Activated naive CD8-positive, alpha-beta T cell treated with anti-CD3 and anti-CD28 coated beads, Interleukin-2, amount 50 U/mL, for 24 hours (primary cell): ENCODE measurements around the gene C2orf74.
A peak's percentile ranks its signal among the peaks of the same experiment; 100 is the strongest.
"Not testable (repeated sequence)": the region's sequence is repeated elsewhere in the genome, so short reads cannot be mapped to it uniquely, and the experiment has no call there.

ENCODE experiments used
- ATAC-seq: fragments of 150-1000 bp; cut with Tn5 transposase; one replicate; pipeline ENCODE4 v1.10.0; 2021
- DNase-seq: peaks from one replicate; pipeline ENCODE4 v3.0.0; 2021
- H3K27ac Mint-ChIP-seq: one replicate; pipeline ENCODE4 v1.8.0; 2021; ENCODE audit warnings: mild to moderate bottlenecking, mixed read lengths
- H3K27me3 Mint-ChIP-seq: one replicate; pipeline ENCODE4 v1.8.0; 2021; ENCODE audit warnings: mixed read lengths
- H3K36me3 Mint-ChIP-seq: one replicate; pipeline ENCODE4 v1.8.0; 2021; ENCODE audit warnings: low read depth, mixed read lengths
- H3K4me1 Mint-ChIP-seq: one replicate; pipeline ENCODE4 v1.8.0; 2021; ENCODE audit warnings: mixed read lengths
- H3K4me3 Mint-ChIP-seq: one replicate; pipeline ENCODE4 v1.8.0; 2021; ENCODE audit warnings: mild to moderate bottlenecking, moderate library complexity, mixed read lengths
- H3K9me3 Mint-ChIP-seq: one replicate; pipeline ENCODE4 v1.8.0; 2021; ENCODE audit warnings: mixed read lengths

The C2orf74 gene

DNA sequence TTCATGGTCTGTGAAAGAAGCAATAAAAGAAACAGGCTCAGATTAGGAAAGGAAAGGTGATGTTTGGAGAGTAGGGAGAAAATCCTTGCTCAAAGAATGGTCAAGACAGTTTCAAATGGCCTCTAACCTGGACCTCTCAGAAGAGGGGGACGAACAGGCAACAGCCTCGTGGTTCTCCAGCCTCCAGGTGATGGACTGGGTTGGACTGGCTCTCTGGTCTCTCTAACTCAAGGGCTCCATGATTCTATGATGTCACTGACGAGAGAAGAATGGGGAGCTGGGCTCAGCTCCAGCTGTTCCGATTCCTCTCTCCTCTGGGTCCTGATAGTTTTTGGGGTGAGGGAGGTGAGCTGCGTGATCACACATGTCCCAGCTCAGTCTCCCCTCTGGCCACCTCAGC, at the start of gene C2orf74:
C2orf74 (plus strand) TSS at position 301 of the 400 bp plus-strand sequence. CDS start 327 bp downstream, outside the sequence.
- no peak for ATAC-seq
- H3K36me3 Mint-ChIP-seq, result peaks cover 32% of the 10 kb centered on the region
- no peak within 1 kb of the TSS for H3K27ac Mint-ChIP-seq
- no peaks in the 10 kb centered on the region for H3K27me3 Mint-ChIP-seq
- H3K9me3 Mint-ChIP-seq, result no peaks in the 10 kb centered on the region
- no peaks in the 10 kb centered on the region for H3K4me1 Mint-ChIP-seq
- DNase-seq, result no peak
- H3K4me3 Mint-ChIP-seq, result no peak within 1 kb of the TSS

DNA sequence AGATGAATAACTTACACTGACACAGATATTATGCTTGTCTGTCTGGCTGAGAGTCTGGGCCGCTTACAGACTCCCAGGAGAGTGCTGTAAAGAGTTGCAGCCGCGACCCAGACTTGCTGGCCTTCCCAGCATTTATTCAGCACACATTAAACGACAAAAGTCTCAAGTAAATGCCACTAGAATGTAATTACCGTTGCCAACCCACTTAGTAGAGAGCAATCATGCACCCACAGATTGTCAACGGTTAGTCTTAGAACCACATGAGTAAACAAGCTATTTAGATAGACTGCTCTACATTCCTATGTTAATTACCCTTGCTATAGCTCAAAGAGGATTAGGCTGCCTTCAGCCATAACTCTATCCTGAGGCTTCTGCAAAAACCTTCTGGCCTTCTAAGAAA, 47.8 kb upstream of the C2orf74 start:
- Mint-ChIP-seq H3K27ac (no peak overlapping the region), H3K9me3 (peaks cover 14% of the 10 kb centered on the region), H3K36me3 (peaks cover 6% of the 10 kb centered on the region), H3K27me3 (no peaks in the 10 kb centered on the region), H3K4me1 (peaks cover 12% of the 10 kb centered on the region), H3K4me3 (no peak overlapping the region)
- ATAC-seq, result no peak
- DNase-seq, result no peak

DNA sequence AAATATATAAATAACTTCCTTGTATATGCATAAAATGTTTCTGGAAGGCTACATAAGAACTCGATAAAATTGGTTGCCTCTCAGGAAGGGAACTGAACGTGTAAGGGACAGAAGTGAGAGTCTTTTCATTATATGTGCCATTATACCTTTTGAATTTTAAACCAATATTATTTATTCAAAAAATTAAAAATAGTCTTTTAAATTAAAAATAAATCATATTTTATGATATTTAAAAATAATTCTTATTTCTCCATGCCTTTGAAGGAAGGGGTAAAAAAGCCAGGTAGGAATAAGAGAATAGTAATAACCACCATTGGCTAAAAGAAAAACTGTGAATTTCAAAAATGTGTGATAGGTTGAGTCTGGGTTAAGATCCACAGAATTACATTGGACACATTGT, 45.7 kb upstream of the C2orf74 start:
- no peak overlapping the region for H3K4me3 Mint-ChIP-seq
- no peak for ATAC-seq
- peaks cover 12% of the 10 kb centered on the region for H3K4me1 Mint-ChIP-seq
- peaks cover 14% of the 10 kb centered on the region for H3K9me3 Mint-ChIP-seq
- no peak for DNase-seq
- peaks cover 6% of the 10 kb centered on the region for H3K36me3 Mint-ChIP-seq
- no peak overlapping the region for H3K27ac Mint-ChIP-seq
- no peaks in the 10 kb centered on the region for H3K27me3 Mint-ChIP-seq

DNA sequence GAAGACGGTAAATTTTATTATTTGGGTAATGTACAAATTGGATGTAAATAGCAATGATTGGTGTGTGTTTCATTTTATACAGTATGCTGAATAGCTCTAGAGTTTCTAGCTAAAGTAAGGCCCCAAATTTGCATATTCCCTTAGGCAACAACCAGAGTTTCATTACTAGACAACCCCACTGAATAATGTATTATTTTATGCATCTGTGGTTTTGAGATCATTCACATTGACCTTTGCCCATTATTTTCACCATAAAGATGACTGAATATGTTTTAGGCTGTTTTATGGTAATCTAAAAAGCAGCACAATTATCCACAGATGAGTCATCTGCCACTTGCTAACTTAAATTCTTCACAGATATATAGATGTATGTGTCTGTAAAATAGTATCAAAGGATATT, 44.5 kb upstream of the C2orf74 start:
- ATAC-seq (peak; percentile 98), DNase-seq (no peak)
- no peaks in the 10 kb centered on the region for H3K27me3 Mint-ChIP-seq

DNA sequence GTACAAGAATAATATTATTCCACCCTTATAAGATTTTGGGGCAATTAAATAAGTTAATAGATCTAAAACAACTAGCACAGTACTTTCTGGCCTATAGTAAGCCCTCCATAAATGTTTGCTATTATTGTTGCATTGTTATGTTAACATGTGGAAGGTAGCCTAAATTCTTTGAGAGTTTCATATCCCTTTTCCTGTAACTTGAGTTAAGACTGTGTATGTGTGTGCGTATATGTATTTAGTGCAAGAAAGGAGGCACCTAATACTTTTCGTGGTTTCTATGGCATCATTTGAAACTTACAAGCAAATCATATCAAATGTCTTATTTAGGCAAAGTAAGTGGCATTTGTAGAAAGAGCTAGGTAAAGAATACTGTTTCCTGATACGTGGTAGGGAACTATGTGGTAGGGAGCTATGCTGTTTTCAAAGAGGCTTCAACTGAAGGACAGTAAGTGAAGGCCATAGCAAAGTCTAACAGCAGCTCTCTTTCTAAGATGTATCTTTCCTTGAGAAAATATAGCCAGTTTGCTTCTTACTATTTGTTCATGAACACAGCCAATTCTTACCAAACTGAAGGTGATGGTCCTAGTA, 36.8 kb upstream of the C2orf74 start:
- peaks cover 5% of the 10 kb centered on the region for H3K9me3 Mint-ChIP-seq
- H3K36me3 Mint-ChIP-seq, result no peaks in the 10 kb centered on the region
- H3K4me3 Mint-ChIP-seq, result no peak overlapping the region
- DNase-seq, result no peak
- no peak for ATAC-seq
- H3K4me1 Mint-ChIP-seq, result no peaks in the 10 kb centered on the region
- H3K27ac Mint-ChIP-seq, result no peak overlapping the region
- H3K27me3 Mint-ChIP-seq, result no peaks in the 10 kb centered on the region

More for the DNA sequence above, 44.5 kb upstream of the C2orf74 start:
- Mint-ChIP-seq H3K36me3 (peaks cover 6% of the 10 kb centered on the region), H3K9me3 (peaks cover 8% of the 10 kb centered on the region), H3K4me1 (peaks cover 12% of the 10 kb centered on the region), H3K4me3 (no peak overlapping the region), H3K27ac (peak overlapping the region; percentile 17)

DNA sequence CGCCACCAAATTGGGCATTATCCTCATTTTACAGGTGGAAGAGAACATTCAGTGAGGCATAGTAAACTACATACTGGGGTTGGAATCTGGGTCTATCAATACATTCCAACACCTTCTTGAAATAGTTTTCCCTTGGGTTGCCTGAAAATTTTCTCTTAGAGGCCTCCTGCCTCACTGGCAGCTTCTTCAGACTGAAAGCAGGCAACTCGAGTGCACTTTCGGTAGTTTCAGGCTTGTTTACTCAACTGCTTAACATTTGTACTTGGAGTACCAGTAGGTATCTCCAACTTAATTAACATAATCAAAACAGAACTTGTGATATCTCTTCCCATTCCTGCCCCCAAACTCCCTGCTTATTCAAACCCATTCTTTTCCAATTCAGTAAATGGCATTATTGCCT, 36.2 kb upstream of the C2orf74 start:
- Mint-ChIP-seq H3K27me3 (no peaks in the 10 kb centered on the region), H3K27ac (no peak overlapping the region), H3K4me3 (no peak overlapping the region), H3K9me3 (peaks cover 5% of the 10 kb centered on the region), H3K4me1 (no peaks in the 10 kb centered on the region), H3K36me3 (no peaks in the 10 kb centered on the region)
- DNase-seq (no peak), ATAC-seq (no peak)

DNA sequence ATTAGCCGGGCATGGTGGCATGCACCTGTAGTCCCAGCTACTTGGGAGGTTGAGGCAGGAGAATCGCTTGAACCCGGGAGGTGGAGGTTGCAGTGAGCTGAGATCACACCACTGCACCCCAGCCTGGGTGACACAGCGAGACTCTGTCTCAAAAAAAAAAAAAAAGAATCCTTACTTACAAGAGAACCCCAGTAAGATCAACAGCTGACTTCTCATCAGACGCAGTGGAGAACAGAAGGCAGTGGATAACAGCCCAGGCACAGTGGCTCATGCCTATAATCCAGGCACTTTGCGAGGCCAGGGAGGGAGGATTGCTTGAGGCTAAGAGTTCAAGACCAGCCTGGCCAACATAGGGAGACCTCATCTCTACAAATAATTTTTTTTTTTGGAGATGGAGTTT, 33.9 kb upstream of the C2orf74 start:
- not testable (repeated sequence) for H3K36me3 Mint-ChIP-seq, DNase-seq, H3K4me1 Mint-ChIP-seq, H3K27ac Mint-ChIP-seq, H3K4me3 Mint-ChIP-seq, H3K27me3 Mint-ChIP-seq, H3K9me3 Mint-ChIP-seq, ATAC-seq

DNA sequence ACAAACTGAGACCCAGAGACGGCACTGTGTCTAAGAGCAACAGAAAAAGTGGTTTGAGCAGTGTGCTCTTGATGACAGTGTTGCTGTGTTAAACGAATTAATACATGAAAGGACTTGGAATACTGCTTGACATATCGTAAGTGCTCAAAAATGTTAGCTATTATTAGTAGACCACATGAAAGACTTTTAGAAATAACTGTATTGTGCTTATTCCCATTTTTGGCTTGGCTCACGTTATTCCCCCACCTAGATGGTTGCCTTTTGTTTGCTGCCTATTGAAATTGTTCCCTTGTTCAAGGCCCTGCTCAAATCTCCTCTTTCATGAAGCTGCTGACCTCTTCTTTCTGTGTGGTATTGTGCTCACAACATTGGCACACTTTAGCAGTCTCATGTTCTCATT, 27.8 kb upstream of the C2orf74 start:
- no peaks in the 10 kb centered on the region for H3K4me1 Mint-ChIP-seq
- no peaks in the 10 kb centered on the region for H3K9me3 Mint-ChIP-seq
- no peaks in the 10 kb centered on the region for H3K36me3 Mint-ChIP-seq
- ATAC-seq (no peak), DNase-seq (no peak)
- H3K4me3 Mint-ChIP-seq, result no peak overlapping the region
- no peaks in the 10 kb centered on the region for H3K27me3 Mint-ChIP-seq
- H3K27ac Mint-ChIP-seq, result no peak overlapping the region

DNA sequence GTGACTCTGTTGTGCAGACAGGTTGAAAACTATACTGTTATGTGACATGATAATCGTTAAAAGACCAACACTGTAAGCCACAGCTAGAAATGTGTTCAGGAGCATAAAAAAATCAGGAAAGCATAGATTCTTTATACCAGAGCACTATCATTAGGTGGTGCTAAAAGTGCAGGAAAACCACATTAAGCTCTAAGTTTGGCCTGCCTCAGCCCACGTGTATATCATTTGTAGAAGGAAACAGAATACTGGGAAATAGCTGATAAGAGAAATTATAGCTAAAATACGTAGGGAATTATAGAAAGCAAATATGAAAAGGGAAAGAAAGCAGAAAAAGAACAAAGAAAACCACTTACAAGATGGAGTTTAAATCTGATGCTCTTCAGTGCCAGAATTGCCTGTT, 26.5 kb upstream of the C2orf74 start:
- ATAC-seq, result no peak
- no peak overlapping the region for H3K4me3 Mint-ChIP-seq

DNA sequence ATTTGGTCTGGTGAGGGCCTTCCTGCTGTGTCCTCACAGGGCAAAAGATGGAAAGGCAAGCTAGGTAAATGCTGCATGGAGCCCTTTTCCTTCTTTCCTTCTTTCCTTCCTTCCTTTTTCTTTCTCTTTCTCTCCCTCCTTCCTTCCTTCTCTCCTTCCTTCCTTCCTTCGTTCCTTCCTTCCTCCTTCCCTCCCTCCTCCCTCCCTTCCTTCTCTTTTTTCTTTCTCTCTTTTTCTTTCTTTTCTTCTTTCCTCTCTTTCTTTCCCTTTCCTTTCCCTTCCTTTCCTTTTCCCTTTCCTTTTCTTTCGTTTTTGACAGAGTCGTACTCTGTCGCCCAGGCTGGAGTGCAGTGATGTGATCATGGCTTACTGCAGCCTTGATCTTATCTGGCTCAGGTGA, 23.1 kb upstream of the C2orf74 start:
- no peak for ATAC-seq
- no peaks in the 10 kb centered on the region for H3K9me3 Mint-ChIP-seq
- DNase-seq, result no peak
- H3K4me1 Mint-ChIP-seq, result no peaks in the 10 kb centered on the region
- no peak overlapping the region for H3K27ac Mint-ChIP-seq
- no peaks in the 10 kb centered on the region for H3K27me3 Mint-ChIP-seq
- no peaks in the 10 kb centered on the region for H3K36me3 Mint-ChIP-seq
- no peak overlapping the region for H3K4me3 Mint-ChIP-seq

More for the DNA sequence above, 26.5 kb upstream of the C2orf74 start:
- H3K36me3 Mint-ChIP-seq, result no peaks in the 10 kb centered on the region
- H3K27me3 Mint-ChIP-seq, result no peaks in the 10 kb centered on the region
- no peaks in the 10 kb centered on the region for H3K4me1 Mint-ChIP-seq
- no peaks in the 10 kb centered on the region for H3K9me3 Mint-ChIP-seq
- H3K27ac Mint-ChIP-seq, result no peak overlapping the region
- DNase-seq, result no peak

DNA sequence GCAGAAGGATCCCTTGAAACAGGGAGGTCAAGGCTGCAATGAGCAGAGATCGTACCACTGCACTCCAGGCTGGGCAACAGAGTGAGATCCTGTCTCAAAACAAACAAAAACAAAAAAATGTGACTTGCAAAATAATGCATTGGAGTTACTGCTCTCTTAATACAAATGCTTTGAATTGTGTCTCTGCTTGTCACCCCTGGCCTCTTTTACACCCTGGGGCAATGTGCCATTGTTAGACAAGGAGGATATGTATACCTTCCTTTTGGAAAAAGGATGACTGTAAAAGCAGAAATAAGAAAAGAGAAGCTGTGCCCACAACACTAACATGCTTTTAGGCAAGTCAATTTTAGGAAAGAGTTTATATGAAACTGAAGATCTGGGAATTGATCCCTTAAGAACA, 20.8 kb upstream of the C2orf74 start:
- no peak for ATAC-seq
- no peak for DNase-seq
- Mint-ChIP-seq H3K4me3 (no peak overlapping the region), H3K27ac (no peak overlapping the region), H3K9me3 (peaks cover 4% of the 10 kb centered on the region), H3K4me1 (peaks cover 8% of the 10 kb centered on the region), H3K36me3 (peaks cover 5% of the 10 kb centered on the region), H3K27me3 (peaks cover 4% of the 10 kb centered on the region)

DNA sequence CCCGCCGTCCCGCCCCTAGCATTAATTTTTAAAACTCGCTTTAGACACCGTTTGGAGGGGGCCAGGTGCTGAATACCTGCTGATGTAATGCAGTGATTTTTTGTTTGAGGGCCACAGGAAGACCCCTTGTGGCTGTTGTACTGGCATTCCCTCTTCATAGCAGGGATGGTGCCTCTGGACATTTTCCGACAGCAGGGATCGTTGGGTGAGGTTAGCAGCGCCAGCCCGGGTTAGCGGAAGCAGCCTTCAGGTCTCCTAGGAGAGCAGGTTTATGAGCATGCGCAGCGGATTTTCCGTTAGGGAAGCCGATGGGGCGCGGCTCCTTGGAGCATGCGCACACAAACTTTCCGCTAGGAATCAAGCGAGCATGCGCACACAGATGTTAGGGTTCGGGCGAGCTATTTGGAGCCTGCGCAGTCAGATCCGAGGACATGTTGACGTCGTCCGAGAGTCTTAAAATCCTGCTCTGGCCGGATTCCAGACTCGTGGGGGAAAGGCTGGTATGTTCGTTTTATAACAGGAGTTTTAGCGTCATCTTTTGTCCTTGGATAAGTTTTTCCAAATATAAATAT, 17.2 kb upstream of the C2orf74 start:
- peaks cover 4% of the 10 kb centered on the region for H3K9me3 Mint-ChIP-seq
- peaks cover 4% of the 10 kb centered on the region for H3K27me3 Mint-ChIP-seq
- H3K27ac Mint-ChIP-seq, result peak overlapping the region; percentile 99
- peak; percentile 92 for ATAC-seq
- peaks cover 8% of the 10 kb centered on the region for H3K4me1 Mint-ChIP-seq
- H3K4me3 Mint-ChIP-seq, result peak overlapping the region; percentile 95
- peak; percentile 95 for DNase-seq
- H3K36me3 Mint-ChIP-seq, result peaks cover 14% of the 10 kb centered on the region

DNA sequence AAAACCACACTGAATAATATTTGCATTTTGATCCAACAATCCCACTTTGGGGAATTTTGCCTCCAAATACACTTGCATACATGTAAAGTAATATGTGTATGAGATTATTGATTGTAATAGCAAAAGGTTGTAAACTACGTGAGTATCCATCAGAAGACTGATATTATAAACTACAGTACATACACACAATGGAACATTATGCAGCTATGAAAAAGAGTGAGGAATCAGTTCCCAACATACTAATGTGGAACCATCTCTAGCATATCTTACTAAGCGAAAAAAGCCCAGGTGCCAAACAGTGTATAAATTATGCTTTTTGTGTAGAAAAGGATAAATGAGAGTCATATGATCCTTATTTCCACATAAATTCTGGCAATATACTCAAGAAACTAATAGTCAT, 16.0 kb upstream of the C2orf74 start:
- Mint-ChIP-seq H3K4me3 (peak overlapping the region; percentile 95), H3K27ac (peak overlapping the region; percentile 42), H3K27me3 (peaks cover 4% of the 10 kb centered on the region), H3K4me1 (peaks cover 8% of the 10 kb centered on the region), H3K9me3 (peaks cover 4% of the 10 kb centered on the region), H3K36me3 (peaks cover 18% of the 10 kb centered on the region)
- DNase-seq (no peak), ATAC-seq (no peak)

DNA sequence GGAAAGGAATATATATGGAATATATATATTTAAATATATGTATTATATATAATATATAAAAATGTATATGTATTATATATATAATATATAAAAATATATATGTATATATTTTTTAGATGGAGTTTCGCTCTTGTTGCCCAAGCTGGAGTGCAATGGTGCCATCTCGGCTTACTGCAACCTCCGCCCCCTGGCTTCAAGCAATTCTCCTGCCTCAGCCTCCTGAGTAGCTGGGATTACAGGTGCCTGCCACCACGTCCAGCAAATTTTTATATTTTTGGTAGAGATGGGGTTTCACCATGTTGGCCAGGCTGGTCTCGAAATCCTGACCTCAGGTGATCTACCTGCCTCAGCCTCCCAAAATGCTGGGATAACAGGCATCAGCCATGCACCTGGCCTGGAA, 13.9 kb upstream of the C2orf74 start:
- not testable (repeated sequence) for H3K9me3 Mint-ChIP-seq, H3K27me3 Mint-ChIP-seq, H3K4me3 Mint-ChIP-seq, ATAC-seq, H3K4me1 Mint-ChIP-seq, H3K27ac Mint-ChIP-seq, DNase-seq
- peaks cover 23% of the 10 kb centered on the region for H3K36me3 Mint-ChIP-seq

DNA sequence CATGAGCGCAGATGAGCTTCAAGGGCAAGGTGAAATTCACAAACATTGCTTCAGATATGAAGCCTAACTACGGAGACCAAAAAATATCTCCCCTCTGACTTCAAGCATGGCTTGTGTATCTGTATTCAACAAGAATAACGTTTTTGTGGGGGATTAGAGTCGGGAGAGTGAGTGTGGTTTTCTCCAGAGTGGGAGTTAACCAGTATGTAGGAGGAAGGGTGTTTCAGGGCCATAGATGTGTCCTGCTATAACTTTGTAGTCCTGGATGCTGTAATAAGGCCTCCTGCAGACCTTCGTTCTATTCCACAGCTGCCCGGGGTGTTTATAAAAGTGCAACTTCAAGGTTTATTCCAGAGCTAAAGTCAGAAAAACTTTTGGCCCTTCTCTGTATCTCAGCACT, 12.9 kb upstream of the C2orf74 start:
- H3K4me3 Mint-ChIP-seq, result no peak overlapping the region
- ATAC-seq, result no peak
- H3K4me1 Mint-ChIP-seq, result peaks cover 8% of the 10 kb centered on the region
- DNase-seq, result no peak
- peaks cover 4% of the 10 kb centered on the region for H3K27me3 Mint-ChIP-seq
- H3K27ac Mint-ChIP-seq, result no peak overlapping the region
- peaks cover 4% of the 10 kb centered on the region for H3K9me3 Mint-ChIP-seq
- H3K36me3 Mint-ChIP-seq, result peaks cover 23% of the 10 kb centered on the region

DNA sequence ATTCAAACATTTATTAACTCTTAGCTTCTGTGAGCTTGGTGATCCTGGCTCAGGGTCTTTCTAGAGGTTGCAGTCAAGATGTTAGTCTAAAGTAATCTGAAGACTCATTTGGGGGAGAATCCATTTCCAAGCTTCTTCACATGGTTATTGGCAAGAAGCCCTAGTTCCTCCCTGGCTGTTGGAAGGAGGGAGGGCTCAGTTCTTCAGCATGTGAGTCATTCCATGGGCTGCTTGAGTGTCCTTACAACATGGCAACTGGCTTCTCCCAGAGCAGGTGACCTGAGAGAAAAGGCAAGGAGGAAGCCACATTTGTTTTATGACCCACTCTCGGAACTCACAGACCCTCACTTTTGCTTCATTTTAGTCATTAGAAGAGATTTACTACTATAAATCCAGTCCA, 10.6 kb upstream of the C2orf74 start:
- DNase-seq (no peak), ATAC-seq (no peak)
- Mint-ChIP-seq H3K9me3 (no peaks in the 10 kb centered on the region), H3K4me3 (no peak overlapping the region), H3K27me3 (no peaks in the 10 kb centered on the region), H3K27ac (no peak overlapping the region), H3K4me1 (no peaks in the 10 kb centered on the region), H3K36me3 (peaks cover 20% of the 10 kb centered on the region)
